ENCODE data around the gene SDCBP2.
A peak's percentile ranks its signal among the peaks of the same experiment; 100 is the strongest.

The SDCBP2 gene

GRCh38 chr20:1328680-1329330 lies at the start of gene SDCBP2:
Gene SDCBP2 (minus strand): TSS chr20:1329139. CDS start chr20:1320416, 8,723 bp downstream.
- DNase-seq = no peak

- no peak for DNase-seq
Measured at GRCh38 chr20:1378735-1379125, 49.8 kb upstream of the SDCBP2 start.

- DNase-seq = no peak
Measured at GRCh38 chr20:1377984-1378734, 49.2 kb upstream of the SDCBP2 start.

GRCh38 chr20:1377341-1377871 lies 48.5 kb upstream of the SDCBP2 start:
- DNase-seq = no peak

GRCh38 chr20:1376408-1377270 lies 47.7 kb upstream of the SDCBP2 start:
- no peak for DNase-seq

GRCh38 chr20:1376007-1376406 lies 47.1 kb upstream of the SDCBP2 start:
- DNase-seq = no peak

- DNase-seq = peak in 1 of 2 experiments; percentile 20
Measured at GRCh38 chr20:1375515-1375914, 46.6 kb upstream of the SDCBP2 start.

- no peak for DNase-seq
Measured at GRCh38 chr20:1374246-1374645, 45.3 kb upstream of the SDCBP2 start.

- no peak for DNase-seq
Measured at GRCh38 chr20:1373614-1374013, 44.7 kb upstream of the SDCBP2 start.

- DNase-seq = no peak
Measured at GRCh38 chr20:1373036-1373435, 44.1 kb upstream of the SDCBP2 start.

- no peak for DNase-seq
Measured at GRCh38 chr20:1371830-1372539, 43.0 kb upstream of the SDCBP2 start.

- no peak for DNase-seq
Measured at GRCh38 chr20:1371202-1371782, 42.4 kb upstream of the SDCBP2 start.

- DNase-seq = no peak
Measured at GRCh38 chr20:1370548-1371110, 41.7 kb upstream of the SDCBP2 start.

GRCh38 chr20:1369970-1370369 lies 41.0 kb upstream of the SDCBP2 start:
- DNase-seq = no peak

GRCh38 chr20:1368448-1369199 lies 39.7 kb upstream of the SDCBP2 start:
- DNase-seq = no peak

- no peak for DNase-seq
Measured at GRCh38 chr20:1367479-1367878, 38.5 kb upstream of the SDCBP2 start.

- DNase-seq = peak in 1 of 2 experiments; percentile 18
Measured at GRCh38 chr20:1364106-1364505, 35.2 kb upstream of the SDCBP2 start.

GRCh38 chr20:1363522-1363921 lies 34.6 kb upstream of the SDCBP2 start:
- no peak for DNase-seq

- no peak for DNase-seq
Measured at GRCh38 chr20:1362484-1362883, 33.5 kb upstream of the SDCBP2 start.

- no peak for DNase-seq
Measured at GRCh38 chr20:1360094-1360846, 31.3 kb upstream of the SDCBP2 start.

Measured in NCI-H187 (cell line).